ENCODE data around the gene AP4M1.
A peak's percentile ranks its signal among the peaks of the same experiment; 100 is the strongest.
"Not testable (repeated sequence)": the region's sequence is repeated elsewhere in the genome, so short reads cannot be mapped to it uniquely, and the experiment has no call there.

Gene AP4M1

DNA sequence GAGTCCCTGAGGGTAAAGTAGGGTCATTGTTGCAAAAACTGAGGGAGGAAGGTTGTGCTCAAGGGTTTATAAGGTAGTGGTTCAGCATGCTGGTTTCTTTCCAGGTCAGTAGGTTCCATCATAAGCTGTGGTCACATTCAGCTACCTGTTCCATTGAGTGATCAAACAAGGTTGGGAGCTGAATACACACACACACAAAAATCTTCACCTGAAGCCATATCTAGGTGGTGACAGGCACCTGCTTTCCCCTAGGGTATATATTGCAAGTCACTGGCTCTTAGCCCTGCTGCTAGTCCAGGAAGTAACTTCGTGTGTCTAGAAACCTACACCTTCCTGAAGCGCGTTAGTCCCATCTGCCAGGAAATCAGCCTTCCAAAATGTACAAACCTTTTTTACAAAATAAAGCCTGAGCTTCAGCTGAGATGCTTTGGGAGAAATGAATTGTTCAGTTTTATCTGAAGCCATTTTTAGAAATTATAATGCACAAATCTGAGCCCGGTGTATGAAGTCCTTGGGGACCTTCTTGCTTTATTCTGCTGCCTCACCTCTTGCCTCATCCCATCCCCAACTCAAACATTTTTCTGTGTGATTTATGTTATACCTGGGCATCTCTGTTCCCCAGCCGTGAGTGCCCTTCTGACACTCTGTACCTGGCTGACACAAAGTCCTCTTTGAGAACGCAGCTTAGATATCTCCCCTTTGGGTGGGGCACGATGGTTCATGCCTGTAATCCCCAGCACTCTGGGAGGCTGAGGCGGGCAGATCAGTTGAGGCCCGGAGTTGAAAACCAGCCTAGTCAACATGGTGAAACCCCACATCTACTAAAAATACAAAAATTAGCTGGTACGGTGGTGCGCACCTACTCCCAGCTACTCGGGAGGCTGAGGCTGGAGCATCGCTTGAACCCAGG lies 36.7 kb downstream of the AP4M1 start:
- DNase-seq, result no peak

DNA sequence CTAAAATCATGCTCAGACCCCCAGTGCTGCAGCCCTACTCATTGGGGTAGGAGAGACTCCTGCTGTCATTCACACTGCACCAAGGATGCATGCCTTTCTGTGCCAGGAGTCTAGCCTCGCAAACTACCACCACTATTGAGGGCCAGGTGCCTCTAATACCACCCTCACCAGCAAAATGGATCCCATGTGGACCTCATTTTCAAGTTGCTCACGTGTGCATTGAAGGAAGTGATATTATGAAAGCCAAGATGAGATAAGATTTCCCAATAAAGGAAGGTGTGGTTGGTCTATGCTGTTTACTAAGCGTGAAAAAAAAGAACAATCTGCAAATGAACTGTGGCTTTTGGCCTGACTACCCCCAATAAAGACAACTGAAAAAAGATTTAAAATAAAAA lies 40.1 kb downstream of the AP4M1 start:
- DNase-seq, result no peak

DNA sequence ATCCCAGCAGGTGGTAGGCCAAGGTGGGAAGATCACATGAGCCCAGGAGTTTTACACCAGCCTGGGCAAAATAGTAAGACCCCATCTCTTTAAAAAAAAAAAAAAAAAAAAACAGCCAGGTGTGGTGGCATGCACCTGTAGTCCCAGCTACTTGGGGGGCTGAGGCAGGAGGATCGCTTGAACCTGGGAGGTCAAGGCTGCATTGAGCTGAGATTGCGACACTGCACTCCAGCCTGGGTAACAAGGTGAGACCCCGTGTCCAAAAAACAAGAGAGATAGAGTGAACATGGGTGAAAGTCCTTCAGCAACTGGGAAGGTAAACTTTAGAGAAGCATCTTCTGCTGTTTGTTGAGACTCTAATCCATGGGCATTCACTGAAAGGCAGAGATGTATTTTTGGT lies 41.0 kb downstream of the AP4M1 start:
- no peak for DNase-seq

DNA sequence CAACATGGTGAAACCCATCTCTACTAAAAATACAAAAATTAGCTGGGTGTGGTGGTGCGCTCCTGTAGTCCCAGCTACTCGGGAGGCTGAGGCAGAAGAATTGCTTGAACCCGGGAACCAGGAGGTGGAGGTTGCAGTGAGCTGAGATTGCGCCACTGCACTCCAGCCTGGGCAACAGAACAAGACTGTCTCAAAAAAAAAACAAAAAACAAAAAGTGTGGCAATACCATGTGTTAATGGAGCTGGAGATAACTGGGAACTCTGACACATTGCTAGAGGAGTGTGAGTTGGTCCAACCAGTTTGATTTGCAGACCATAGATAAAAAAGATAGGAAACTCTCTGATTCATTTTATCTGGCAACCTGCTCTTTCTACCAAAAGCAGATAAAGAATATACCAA lies 44.9 kb downstream of the AP4M1 start:
- not testable (repeated sequence) for DNase-seq

DNA sequence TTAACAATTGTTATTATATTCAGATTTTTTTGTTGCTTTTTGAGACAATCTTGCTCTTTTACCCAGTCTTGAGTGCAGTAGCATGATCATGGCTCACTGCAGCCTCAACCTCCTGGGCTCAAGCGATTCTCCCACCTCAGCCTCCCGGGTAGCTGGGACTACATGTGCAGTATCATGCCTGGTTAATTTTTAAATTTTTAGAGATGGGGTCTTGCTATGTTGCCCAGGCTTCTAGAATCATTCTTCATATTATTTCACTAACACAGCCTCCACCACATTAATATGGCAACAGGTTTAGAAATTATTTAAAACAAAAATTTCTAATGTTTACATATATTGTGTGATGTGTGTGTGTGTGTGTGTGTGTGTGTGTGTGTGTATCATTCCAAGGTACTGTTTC lies 45.8 kb downstream of the AP4M1 start:
- DNase-seq, result no peak

DNA sequence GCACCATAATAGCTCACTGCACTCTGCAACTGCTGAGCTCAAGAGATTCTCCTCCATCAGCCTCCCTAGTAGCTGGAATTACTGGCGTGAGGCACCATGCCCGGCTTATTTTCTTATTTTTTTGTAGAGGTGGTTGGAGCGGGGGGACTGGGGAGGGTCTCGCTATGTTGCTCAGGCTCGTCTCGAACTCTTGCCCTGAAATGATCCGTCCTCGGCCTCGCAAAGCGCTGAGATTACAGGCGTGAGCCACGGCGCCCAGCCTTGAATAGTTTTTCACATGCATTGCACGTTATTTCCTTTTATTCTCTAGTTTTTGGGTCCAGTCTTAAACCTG lies 46.7 kb downstream of the AP4M1 start:
- DNase-seq, result no peak

DNA sequence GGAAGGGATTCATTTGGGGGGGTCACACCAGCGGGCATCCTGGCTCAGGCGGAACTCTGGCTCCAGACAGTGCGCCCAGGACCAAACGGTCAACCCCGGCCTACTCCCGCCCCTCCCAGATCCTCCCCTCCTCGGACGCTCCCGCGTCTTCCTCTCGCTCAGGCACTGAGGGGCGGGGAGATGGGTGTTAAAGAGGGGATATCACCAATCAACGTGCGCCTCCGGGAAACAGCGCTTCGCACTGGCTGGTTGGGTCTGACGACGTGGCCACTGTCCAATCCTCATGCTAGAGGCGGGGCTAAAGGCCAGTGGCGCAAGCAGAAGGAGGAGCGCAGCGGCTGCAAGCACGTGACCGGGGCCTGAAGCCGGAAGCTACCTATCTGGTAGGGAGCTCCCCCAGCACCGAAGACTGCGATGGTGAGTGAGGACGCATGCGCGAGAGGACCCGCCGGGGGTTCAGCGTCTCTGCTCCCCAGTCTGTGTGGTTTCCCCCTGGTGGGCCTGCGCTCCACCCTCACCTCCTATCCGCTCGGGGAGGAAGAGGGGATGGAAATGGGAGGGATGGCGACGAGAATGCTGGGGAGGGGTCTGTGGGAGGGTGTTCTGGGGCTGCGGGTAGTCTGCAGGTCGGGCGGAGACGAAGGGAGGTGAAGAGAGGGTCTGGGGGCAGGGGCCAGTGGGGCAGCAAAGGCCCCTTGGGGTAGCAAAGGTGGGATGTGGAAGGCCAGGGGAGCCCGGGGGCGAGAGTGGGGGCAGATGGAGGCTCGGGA lies 47.3 kb downstream of the AP4M1 start, which contains the start of gene LAMTOR4:
TSS of gene LAMTOR4 (plus strand) at position 360 of the 770 bp plus-strand sequence. CDS start at position 415, 55 bp downstream.
- DNase-seq, result peak; percentile 86 to 98

DNA sequence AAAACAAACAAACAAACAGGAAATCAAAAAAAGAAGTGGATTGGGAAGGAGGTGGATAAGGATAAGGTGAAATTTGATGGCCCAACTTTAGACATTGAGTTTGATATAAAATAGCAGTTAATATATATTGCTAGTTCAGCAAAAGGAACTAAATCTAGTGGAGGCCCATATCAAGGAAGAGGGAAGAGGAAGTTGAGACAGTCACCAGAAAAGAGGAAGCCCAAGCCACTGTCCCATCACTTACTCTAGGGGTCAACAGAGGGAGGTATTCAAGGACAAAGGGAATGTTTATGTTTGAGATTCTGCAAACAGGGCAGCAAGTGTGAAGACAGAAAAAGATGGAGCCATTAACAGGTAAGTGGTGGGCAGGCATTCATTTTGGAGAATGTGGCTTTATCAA lies 51.0 kb downstream of the AP4M1 start:
- DNase-seq, result no peak

DNA sequence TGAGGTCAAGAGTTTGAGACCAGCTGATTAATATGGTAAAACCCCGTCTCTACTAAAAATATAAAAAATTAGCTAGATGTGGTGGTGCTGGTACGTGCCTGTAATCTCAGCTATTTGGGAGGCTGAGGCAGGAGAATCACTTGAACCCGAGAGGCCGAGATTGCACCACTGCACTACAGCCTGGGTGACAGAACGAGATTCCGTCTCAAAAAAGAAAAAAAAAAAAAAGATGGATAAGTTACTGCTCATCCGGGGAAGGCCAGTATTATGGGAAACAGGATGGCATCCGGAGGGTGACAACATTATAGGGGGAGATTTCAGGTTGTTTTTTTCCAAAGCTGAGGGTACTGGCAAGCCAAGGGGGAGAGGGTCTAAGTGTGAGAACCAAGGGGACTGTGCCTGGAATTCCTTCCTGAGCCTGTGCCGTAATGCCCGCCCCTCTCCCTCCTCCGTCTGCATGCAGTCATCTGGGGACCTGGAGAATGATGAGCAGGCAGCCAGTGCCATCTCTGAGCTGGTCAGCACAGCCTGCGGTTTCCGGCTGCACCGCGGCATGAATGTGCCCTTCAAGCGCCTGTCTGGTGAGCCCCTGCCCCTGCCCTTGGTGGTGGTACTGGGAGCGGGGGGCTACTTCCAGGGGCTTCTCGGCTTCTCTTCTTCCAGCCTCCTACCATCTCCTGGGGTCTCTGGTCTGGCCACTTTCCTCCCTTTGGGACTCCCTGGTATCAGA lies 51.7 kb downstream of the AP4M1 start:
- DNase-seq, result no peak

DNA sequence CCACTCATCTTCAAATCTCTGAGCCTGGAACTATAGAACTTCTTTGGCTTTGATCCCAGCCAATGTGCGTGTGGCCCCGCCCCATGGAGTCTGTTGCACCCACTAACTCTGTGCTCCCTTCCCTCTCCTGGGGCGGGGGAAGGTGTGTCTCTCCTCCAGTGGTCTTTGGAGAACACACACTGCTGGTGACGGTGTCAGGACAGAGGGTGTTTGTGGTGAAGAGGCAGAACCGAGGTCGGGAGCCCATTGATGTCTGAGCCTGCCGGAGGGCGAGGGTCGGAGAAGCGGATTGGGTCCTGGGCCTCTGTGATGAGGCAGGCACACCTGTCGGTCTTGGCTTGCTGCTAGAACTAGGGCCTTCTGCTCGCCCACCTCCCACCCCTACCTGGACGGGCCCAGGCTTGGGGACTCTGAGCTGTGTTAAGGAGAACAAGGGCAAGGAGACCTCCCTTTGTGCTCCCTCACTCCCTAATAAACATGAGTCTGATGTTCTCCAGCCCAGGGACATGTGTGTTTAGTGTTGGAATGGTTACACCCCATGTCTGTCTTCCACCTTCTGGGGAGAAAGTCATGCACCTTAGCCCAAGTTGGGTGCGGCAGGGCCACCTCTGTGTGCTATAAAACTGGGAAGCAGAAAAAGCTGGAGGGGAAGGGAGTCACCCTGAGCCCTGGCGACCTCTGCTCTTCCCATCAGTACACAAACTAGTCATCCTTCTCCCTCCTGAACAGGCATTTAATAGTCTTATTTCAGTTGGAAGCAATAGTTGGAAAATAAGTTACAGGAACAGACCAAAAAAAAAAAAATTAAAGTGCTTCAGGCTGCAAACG lies 52.5 kb downstream of the AP4M1 start:
- no peak for DNase-seq

DNA sequence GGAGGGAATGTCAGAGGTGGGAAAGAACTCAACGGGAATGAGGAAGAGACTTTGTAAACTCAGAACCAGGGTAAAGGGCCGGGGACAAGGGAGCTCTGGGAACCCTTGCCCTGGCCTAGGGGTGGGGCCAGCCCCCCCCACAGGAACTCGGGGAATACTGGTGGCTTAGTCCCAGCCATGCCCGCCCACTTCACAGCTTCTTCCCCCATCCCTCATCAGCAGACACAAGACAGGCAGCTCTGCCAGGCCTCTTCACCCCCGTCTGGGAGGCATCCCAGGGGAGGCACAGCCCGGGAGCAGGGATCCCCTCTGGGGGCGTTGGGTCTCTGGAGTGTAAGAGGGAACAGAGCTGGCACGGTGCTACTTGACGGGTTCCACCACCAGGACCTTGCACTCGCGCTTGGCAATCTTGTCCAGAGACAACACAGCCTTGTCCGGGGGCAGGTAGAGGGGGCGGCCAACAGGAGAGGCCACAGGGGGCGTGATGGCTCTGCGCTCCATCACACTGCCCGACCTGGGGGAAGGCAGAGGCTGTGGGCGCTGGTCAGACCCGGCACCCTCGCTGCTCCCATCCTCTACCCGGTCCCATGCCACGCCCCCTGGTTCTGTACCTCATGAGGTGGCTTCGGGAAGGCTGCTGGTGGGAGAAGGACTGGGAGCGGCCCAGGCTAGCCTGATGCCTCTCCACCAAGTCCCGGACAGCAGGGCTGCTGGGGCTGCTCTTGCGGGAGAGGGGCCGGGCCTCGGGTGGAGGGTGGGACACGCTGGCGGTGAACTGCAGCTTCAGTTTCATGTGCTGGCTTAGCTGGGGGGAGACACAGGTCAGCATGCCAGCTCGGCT lies 53.4 kb downstream of the AP4M1 start:
- DNase-seq, result no peak

DNA sequence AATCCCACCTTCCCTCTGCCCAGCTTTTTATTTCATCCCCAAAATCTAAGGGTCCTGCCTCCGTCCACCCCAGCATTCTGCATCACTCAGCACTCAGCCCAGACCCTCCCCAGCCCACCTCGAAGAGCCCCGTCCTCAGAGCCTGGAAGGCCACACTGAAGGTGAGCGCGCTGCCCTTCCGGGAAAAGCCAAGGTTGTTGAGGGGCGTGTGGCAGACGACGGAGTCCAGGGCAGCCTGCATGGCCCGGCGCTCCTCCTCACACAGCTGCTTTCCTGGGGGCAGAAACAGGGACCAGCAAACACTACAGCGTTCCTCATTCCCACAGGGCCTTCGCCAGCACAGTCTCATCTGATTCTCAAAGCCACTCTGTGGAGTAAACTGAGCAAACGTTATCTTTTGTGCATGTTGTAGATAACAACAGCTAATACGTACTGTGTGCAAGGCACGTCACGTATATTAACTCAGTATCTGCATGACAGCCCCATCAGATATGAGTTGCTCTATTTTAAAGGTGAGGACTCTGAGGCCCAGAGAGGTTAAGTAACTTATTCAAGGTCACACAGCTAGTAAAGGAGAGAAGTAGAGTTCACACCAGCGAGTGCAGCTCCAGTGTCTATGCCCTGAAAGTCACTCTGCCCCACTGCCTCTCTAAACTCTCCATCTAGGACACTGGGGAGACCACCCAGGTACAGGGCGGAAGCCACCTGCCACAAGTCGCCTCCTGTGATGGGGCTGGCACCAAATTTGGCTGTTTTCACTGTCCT lies 54.3 kb downstream of the AP4M1 start:
- no peak for DNase-seq

DNA sequence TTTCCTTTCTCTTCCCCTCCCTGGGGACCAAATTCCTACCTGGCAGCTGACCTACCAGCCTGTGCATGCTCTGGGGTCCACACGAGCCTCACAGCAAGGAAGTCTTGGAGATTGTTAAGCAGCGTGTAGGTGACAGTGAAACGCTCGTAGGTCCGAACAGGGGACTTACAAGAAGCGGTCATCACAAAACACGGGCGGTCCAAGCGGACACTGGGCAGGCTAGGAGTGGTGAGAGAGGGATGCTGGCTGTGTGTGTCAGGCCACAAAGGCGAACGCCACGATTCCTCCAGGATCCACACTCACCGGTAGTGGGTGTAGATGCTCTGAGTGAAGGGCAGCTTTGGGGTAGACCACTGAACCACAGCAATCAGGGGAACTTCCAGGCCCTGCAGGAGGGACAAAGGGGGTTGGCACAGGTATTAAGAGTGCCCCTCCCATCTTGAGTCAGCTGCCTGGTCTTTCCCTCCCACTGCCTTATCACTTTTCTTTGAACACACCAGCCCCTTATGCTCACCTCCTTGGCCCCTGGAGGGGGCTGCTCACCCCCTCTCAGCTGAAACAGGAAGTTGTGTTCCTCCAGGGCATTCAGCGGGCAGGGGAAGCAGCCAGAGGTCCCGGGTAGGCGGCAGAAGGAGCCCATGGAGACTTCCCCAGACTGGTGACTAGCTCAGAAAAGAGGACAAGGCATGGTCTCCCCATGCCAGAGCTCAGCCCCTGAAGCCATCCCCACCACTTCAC lies 55.1 kb downstream of the AP4M1 start:
- DNase-seq, result no peak

DNA sequence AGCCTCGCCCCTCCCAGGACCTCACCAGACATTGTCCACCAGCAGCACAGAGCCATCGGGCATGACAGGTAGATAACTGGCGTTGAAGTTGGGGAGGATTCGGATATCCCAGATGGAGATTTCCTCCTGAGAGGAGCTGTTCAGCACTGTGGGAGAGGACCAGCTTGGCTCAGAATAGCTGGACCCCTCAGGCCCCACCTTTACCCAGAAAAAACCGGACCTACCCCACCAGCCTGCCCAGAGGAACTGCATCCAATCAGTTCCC lies 55.6 kb downstream of the AP4M1 start:
- DNase-seq, result no peak

DNA sequence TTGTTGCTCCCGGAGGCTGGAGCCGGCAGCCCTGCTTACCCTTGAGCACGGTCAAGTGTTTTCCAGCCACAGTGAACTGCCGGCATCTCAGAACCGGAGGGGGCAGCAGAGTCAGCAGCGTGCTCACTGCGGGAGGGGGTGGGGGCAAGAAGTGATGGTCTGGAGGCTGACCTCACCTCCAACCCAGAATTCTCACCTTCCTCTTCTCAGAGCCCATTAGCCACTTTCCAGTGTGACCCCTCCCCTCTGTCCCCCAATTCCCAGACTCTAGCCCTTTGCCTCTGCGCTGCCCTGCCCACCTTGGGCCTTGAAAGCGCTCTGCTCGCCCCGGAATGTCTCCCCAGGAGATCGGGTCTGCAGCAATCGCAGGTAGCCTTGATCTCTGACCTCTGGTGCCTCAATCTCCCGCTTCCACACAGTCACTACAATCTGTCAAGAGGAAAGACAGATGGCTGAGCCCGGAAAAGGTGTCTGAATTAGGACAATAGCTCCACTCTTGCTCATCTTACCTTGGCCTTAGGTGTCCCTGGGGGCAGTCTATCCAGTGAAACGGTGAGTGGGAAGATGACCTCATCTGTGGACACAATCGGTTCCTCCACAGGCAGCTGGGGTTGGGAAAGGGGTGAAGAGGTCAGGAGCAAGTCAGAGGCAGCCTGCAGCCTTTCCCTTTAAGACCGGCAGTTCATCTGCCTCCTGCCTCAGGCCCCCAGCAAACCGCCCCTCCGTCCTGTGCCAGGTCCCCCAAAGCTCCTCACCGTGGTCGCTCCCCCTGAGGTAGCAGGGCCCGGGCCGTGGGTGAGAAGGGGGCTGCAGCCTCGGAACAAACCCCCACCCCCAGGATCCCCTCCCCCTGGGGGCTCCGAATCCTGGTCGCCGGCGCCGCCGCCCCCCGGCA lies 56.1 kb downstream of the AP4M1 start:
- DNase-seq, result no peak
